Smooth muscle cell (in vitro differentiated cells): ENCODE results near the gene PCDH15. TPM values are rescaled to one million over a fixed set of nuclear protein-coding genes. Genes with fewer than 3 reads are reported as not detected.
A peak's percentile ranks its signal among the peaks of the same experiment; 100 is the strongest.

Experiments
- DNase-seq: peaks from one replicate; lab custom pipeline; 2025; ENCODE audit not compliant: unreplicated experiment; lab: John Stamatoyannopoulos, UW
- H2AFZ ChIP-seq: fragments of 200-600 bp; sonication (generic); 2 replicates; pipeline ENCODE4 v1.6.0; 2016; ENCODE audit warnings: antibody characterized with exemption, low read depth, mild to moderate bottlenecking
- H3F3A ChIP-seq: fragments of 200-600 bp; sonication (generic); 2 replicates; pipeline ENCODE4 v1.6.0; 2017; ENCODE audit warnings: antibody characterized with exemption, low read depth
- H3K27ac ChIP-seq: fragments of 200-600 bp; sonication (generic); 2 replicates; pipeline ENCODE4 v1.5.1; 2016; ENCODE audit warnings: low read depth, mild to moderate bottlenecking
- H3K27me3 ChIP-seq: fragments of 200-600 bp; sonication (generic); 2 replicates; pipeline ENCODE4 v1.6.1; 2016; ENCODE audit warnings: low read depth, mild to moderate bottlenecking
- H3K36me3 ChIP-seq: fragments of 200-600 bp; sonication (generic); 2 replicates; pipeline ENCODE4 v1.5.1; 2016; ENCODE audit warnings: low read depth
- H3K4me1 ChIP-seq: fragments of 200-600 bp; sonication (generic); 2 replicates; pipeline ENCODE4 v1.5.1; 2016; ENCODE audit warnings: low read depth
- H3K4me2 ChIP-seq: fragments of 200-600 bp; sonication (generic); 2 replicates; pipeline ENCODE4 v1.6.0; 2016; ENCODE audit warnings: mild to moderate bottlenecking
- H3K4me3 ChIP-seq: fragments of 200-600 bp; sonication (generic); 2 replicates; pipeline ENCODE4 v1.5.1; 2016; ENCODE audit warnings: mild to moderate bottlenecking
- H3K79me2 ChIP-seq: fragments of 200-600 bp; sonication (generic); 2 replicates; pipeline ENCODE4 v1.6.0; 2016; ENCODE audit warnings: low read depth, mild to moderate bottlenecking
- H3K9ac ChIP-seq: fragments of 200-600 bp; sonication (generic); 2 replicates; pipeline ENCODE4 v1.6.0; 2016; ENCODE audit warnings: low read depth
- H3K9me3 ChIP-seq: fragments of 200-600 bp; sonication (generic); replicated peaks from 2 replicates; pipeline ENCODE4 v1.5.1; 2016; ENCODE audit warnings: low read depth
- H4K20me1 ChIP-seq: fragments of 200-600 bp; sonication (generic); 2 replicates; pipeline ENCODE4 v1.6.0; 2016; ENCODE audit warnings: low read depth
- CTCF ChIP-seq: fragments of 200-600 bp; sonication (generic); IDR thresholded peaks from 2 replicates; pipeline ENCODE4 v1.5.1; 2017; ENCODE audit warnings: borderline replicate concordance, mild to moderate bottlenecking, antibody characterized with exemption; ENCODE audit not compliant: insufficient read depth, poor library complexity, severe bottlenecking
- WGBS: methylation state at CpG from one replicate; pipeline ENCODE4 v1.1.7; 2016; ENCODE audit warnings: low lambda C conversion rate; 5-methylcytosine and 5-hydroxymethylcytosine counted together
- polyA plus RNA-seq: library from polyadenylated mRNA; unstranded; fragments of >200 nt; fragmentation: Nextera tagmentation; extraction: Ambion mirVana; gene quantifications from 2 replicates; pipeline ENCODE4 v1.2.1, GENCODE V29; 2016
- total RNA-seq: library from RNA; depleted of rRNA; stranded (reverse); fragments of >200 nt; gene quantifications from 2 replicates; pipeline ENCODE4 v1.2.3, GENCODE V29; 2014

Gene PCDH15
- total and polyA plus RNA-seq, 2 experiments from 2014 or later, result not detected

- Histone ChIP-seq H3K4me1 (no peaks in the 10 kb centered on the region), H3K9me3 (no peaks in the 10 kb centered on the region), H3K4me3 (no peak overlapping the region), H3K4me2 (no peak overlapping the region), H2AFZ (no peak overlapping the region), H3K36me3 (no peaks in the 10 kb centered on the region), H3K9ac (no peak overlapping the region), H4K20me1 (no peaks in the 10 kb centered on the region), H3F3A (no peaks in the 10 kb centered on the region), H3K79me2 (no peaks in the 10 kb centered on the region), H3K27me3 (no peaks in the 10 kb centered on the region), H3K27ac (no peak overlapping the region)
- TF ChIP-seq CTCF, result no peak
- 100% methylated on average over 1 of the region's 1 CpG for WGBS
- no peak for DNase-seq
Measured at GRCh38 chr10:54808186-54808935, 7.3 kb upstream of the PCDH15 start.

DNA sequence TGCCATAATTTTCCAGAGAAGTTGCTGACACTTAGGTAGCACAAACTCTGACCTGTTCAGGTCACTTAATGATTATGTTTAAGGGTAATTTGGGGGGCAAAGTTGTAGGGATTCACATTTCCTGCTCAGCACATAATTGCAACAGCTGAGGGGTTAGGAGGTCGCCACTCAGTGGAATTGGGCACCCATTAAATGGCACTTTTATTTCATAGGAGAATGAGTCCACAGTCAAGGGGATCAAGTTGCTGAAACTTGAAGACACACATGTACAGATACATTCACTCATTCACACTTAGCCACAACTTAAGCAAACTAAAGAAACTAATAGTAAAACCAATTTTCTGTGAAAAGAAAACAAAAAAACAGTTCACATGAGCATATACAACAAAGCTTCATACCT lies 1.5 kb downstream of the PCDH15 start:
- 78% methylated on average over 1 of the region's 1 CpG for WGBS
- Histone ChIP-seq H3K27ac (no peak overlapping the region), H3K27me3 (peaks cover 14% of the 10 kb centered on the region), H4K20me1 (no peaks in the 10 kb centered on the region), H3K4me1 (peaks cover 4% of the 10 kb centered on the region), H3K9me3 (no peaks in the 10 kb centered on the region), H3K79me2 (no peaks in the 10 kb centered on the region), H3K9ac (no peak overlapping the region), H3F3A (no peaks in the 10 kb centered on the region), H3K36me3 (no peaks in the 10 kb centered on the region), H2AFZ (no peak overlapping the region), H3K4me3 (no peak overlapping the region), H3K4me2 (no peak overlapping the region)
- no peak for DNase-seq
- no peak for TF ChIP-seq CTCF

DNA sequence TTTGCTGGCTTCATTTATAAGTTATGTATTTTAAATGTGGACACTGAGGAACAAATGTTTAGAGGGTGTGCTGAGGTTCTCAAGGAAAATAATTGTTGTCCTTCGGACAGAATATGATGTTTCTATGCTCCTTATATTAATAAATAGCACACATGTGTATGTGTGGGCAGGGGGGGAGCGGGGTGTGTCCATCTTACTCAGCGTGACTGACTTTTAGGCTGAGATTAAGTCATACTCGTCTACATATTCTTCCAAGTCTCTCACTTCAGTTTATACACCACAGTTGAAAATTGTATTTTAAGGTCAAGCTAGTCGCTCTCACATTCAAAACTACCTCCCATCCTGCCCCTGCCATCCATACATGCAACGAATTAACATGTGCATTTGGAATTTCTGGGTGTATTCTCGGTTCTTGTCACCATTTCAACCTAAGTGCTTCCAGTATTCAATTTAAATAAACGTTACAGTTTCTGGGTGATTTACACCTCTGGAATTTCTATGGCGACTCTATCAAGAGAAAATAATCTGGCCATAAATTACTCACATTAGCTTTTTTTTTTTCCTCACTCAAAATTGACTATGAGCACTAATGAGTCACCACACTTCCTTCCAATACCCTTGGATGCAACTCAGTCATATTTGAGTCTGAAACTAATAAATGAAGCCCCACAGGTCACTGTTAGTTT lies 3.3 kb downstream of the PCDH15 start:
- no peak for TF ChIP-seq CTCF
- no peak overlapping the region for H3K4me3 ChIP-seq
- no peak overlapping the region for H2AFZ ChIP-seq
- peaks cover 11% of the 10 kb centered on the region for H3K27me3 ChIP-seq
- no peaks in the 10 kb centered on the region for H3K36me3 ChIP-seq
- peaks cover 4% of the 10 kb centered on the region for H3K4me1 ChIP-seq
- WGBS, result 66% methylated on average over 9 of the region's 9 CpGs
- no peaks in the 10 kb centered on the region for H3K79me2 ChIP-seq
- H3K9me3 ChIP-seq, result no peaks in the 10 kb centered on the region
- H3F3A ChIP-seq, result no peaks in the 10 kb centered on the region
- no peak for DNase-seq
- H4K20me1 ChIP-seq, result no peaks in the 10 kb centered on the region
- no peak overlapping the region for H3K9ac ChIP-seq
- H3K4me2 ChIP-seq, result no peak overlapping the region
- H3K27ac ChIP-seq, result no peak overlapping the region

DNA sequence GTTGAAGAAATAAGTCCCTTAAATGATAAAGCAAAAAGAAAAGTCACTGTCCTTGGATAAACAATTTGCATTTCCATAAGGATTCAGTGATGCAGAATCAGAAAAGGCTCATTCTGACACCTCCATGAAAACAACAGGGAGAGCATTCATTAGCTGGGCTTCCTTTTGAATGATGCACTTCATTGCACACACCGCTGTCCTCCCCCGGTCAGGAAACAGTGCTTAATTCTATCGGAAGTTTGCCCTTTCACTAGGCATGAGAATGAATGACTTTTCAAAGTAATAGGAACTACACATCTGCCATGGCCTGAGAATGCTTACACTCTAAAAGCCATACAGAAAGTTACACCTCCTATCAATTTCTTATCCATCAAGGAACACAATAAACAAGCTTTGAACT lies 4.2 kb downstream of the PCDH15 start:
- Histone ChIP-seq H3K9ac (no peak overlapping the region), H3K27ac (no peak overlapping the region)
- DNase-seq, result no peak

More for the DNA sequence above, 4.2 kb downstream of the PCDH15 start:
- Histone ChIP-seq H3F3A (no peaks in the 10 kb centered on the region), H3K4me1 (peaks cover 4% of the 10 kb centered on the region), H2AFZ (peak overlapping the region; percentile 26), H3K36me3 (no peaks in the 10 kb centered on the region), H4K20me1 (no peaks in the 10 kb centered on the region), H3K4me3 (no peak overlapping the region), H3K4me2 (no peak overlapping the region), H3K27me3 (peaks cover 5% of the 10 kb centered on the region), H3K79me2 (no peaks in the 10 kb centered on the region), H3K9me3 (no peaks in the 10 kb centered on the region)
- TF ChIP-seq CTCF, result no peak
- WGBS, result 64% methylated on average over 3 of the region's 3 CpGs
